ENCODE results near the gene ANP32B. TPM values are rescaled to one million over a fixed set of nuclear protein-coding genes. Genes with fewer than 3 reads are reported as not detected.
A peak's percentile ranks its signal among the peaks of the same experiment; 100 is the strongest.

Gene ANP32B
- total RNA-seq, 1 donor: 12.7 TPM

DNA sequence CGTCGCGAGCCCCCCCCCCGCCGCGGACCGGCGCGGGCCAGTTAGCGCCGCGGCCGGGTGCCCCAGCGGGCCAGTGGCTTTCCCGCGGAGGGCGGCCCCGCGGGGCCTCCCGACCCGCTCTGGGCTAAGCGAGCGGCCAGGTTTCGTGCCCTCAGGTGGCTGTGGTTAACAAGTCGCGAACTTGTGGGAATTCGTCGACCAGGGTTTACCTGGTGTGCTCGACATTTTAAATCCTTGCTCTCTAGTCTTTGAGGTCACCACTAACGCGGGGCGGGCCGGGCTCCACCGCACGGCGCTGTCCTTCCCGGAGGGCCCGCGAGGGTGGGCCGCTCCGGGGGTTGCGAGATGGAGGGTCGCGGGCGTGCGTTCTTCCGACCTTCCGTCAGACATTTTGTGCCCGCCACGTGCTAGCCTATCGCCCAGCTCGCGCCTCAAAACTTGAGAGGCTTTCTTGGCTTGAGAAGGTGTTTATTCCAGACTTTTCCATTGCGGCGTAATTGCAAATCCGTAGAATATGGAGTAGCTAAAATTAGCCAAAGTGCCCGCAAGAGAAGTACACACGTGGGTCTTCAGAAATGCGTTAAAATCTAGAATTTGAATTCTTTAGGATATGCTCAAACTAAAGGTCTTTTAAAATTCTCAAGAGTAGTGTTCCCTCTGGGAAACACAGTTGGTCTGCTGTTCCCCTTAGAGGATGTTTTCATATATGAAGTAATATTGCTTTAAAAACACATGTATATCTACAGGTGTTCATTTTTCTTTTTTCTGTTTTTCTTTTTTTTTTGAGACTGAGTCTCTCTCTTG, 2.1 kb downstream of the ANP32B start:
- peaks cover 70% of the 10 kb centered on the region for H3K79me2 ChIP-seq (ENCODE audit: insufficient read depth, low read length)
- peak; percentile 86 for DNase-seq (ENCODE audit: insufficient read length, low spot score, missing footprints)
- H3K27me3 ChIP-seq (ENCODE audit: insufficient read depth, low read length): no peaks in the 10 kb centered on the region
- H3K4me3 ChIP-seq (ENCODE audit: insufficient read depth, low read length): peak overlapping the region; percentile 89
- no peaks in the 10 kb centered on the region for H3K9me3 ChIP-seq (ENCODE audit: low read depth, low read length)
- H3K4me2 ChIP-seq (ENCODE audit: insufficient read depth, low read length): peak overlapping the region; percentile 76
- peaks cover 24% of the 10 kb centered on the region for H4K20me1 ChIP-seq (ENCODE audit: insufficient read depth, low read length)
- TF ChIP-seq CTCF (IDR thresholded peaks at IDR 0.05; ENCODE audit: extremely low read depth, low read depth, low read length): no peak
- H3K4me1 ChIP-seq (ENCODE audit: insufficient read depth, low read length): peaks cover 22% of the 10 kb centered on the region
- H3K36me3 ChIP-seq (ENCODE audit: insufficient read depth, low read length): no peaks in the 10 kb centered on the region
- peak overlapping the region; percentile 58 for H2AFZ ChIP-seq (ENCODE audit: low read length)
- peak overlapping the region; percentile 87 for H3K27ac ChIP-seq (ENCODE audit: low read depth, low read length)

- Histone ChIP-seq H3K4me3 (ENCODE audit: insufficient read depth, low read length) (no peak overlapping the region), H3K4me1 (ENCODE audit: insufficient read depth, low read length) (peaks cover 26% of the 10 kb centered on the region), H3K79me2 (ENCODE audit: insufficient read depth, low read length) (peaks cover 92% of the 10 kb centered on the region), H3K36me3 (ENCODE audit: insufficient read depth, low read length) (no peaks in the 10 kb centered on the region), H4K20me1 (ENCODE audit: insufficient read depth, low read length) (peaks cover 38% of the 10 kb centered on the region), H3K27ac (ENCODE audit: low read depth, low read length) (no peak overlapping the region), H2AFZ (ENCODE audit: low read length) (no peak overlapping the region), H3K9me3 (ENCODE audit: low read depth, low read length) (no peaks in the 10 kb centered on the region), H3K4me2 (ENCODE audit: insufficient read depth, low read length) (no peak overlapping the region), H3K27me3 (ENCODE audit: insufficient read depth, low read length) (no peaks in the 10 kb centered on the region)
- DNase-seq (ENCODE audit: insufficient read length, low spot score, missing footprints): no peak
- TF ChIP-seq CTCF (IDR thresholded peaks at IDR 0.05; ENCODE audit: extremely low read depth, low read depth, low read length): no peak
These were observed 4.3 kb downstream of the ANP32B start for GRCh38 chr9:97987487-97987886.

DNA sequence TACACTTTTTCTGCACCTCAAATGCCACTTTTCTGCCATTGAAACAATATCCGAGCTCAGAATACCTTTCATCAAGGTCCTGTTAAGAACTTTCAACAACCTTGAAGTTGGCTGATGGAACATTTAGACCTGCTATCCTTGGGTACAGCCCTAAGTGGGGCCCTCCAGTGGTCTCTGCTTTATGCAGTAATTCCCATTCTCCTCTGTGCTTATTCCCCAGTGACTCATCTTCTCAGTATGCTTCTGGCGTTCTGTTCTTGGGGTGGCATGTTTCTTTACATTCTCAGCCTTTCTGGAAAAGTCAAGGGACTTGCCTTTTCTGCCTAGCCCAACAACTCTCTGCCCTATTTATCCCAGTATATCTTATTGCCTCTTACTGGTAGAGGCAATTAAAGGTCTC, 7.1 kb downstream of the ANP32B start:
- Histone ChIP-seq H3K79me2 (ENCODE audit: insufficient read depth, low read length) (peaks cover 98% of the 10 kb centered on the region), H2AFZ (ENCODE audit: low read length) (no peak overlapping the region), H3K4me2 (ENCODE audit: insufficient read depth, low read length) (peak overlapping the region; percentile 62), H4K20me1 (ENCODE audit: insufficient read depth, low read length) (peaks cover 49% of the 10 kb centered on the region), H3K27me3 (ENCODE audit: insufficient read depth, low read length) (no peaks in the 10 kb centered on the region), H3K4me1 (ENCODE audit: insufficient read depth, low read length) (peaks cover 23% of the 10 kb centered on the region), H3K36me3 (ENCODE audit: insufficient read depth, low read length) (peaks cover 9% of the 10 kb centered on the region), H3K9me3 (ENCODE audit: low read depth, low read length) (no peaks in the 10 kb centered on the region), H3K27ac (ENCODE audit: low read depth, low read length) (peak overlapping the region; percentile 38), H3K4me3 (ENCODE audit: insufficient read depth, low read length) (no peak overlapping the region)
- DNase-seq (ENCODE audit: insufficient read length, low spot score, missing footprints): peak; percentile 88
- peak; percentile 35 for TF ChIP-seq CTCF (IDR thresholded peaks at IDR 0.05; ENCODE audit: extremely low read depth, low read depth, low read length)

GRCh38 chr9:97991818-97992217, 8.7 kb downstream of the ANP32B start:
- no peak for DNase-seq (ENCODE audit: insufficient read length, low spot score, missing footprints)
- Histone ChIP-seq H3K4me1 (ENCODE audit: insufficient read depth, low read length) (peaks cover 17% of the 10 kb centered on the region), H3K27me3 (ENCODE audit: insufficient read depth, low read length) (no peaks in the 10 kb centered on the region), H4K20me1 (ENCODE audit: insufficient read depth, low read length) (peaks cover 42% of the 10 kb centered on the region), H3K27ac (ENCODE audit: low read depth, low read length) (no peak overlapping the region), H3K4me3 (ENCODE audit: insufficient read depth, low read length) (no peak overlapping the region), H3K79me2 (ENCODE audit: insufficient read depth, low read length) (peaks cover 98% of the 10 kb centered on the region), H3K9me3 (ENCODE audit: low read depth, low read length) (no peaks in the 10 kb centered on the region), H3K4me2 (ENCODE audit: insufficient read depth, low read length) (no peak overlapping the region), H2AFZ (ENCODE audit: low read length) (no peak overlapping the region), H3K36me3 (ENCODE audit: insufficient read depth, low read length) (peaks cover 20% of the 10 kb centered on the region)
- TF ChIP-seq CTCF (IDR thresholded peaks at IDR 0.05; ENCODE audit: extremely low read depth, low read depth, low read length): no peak
